Stomach (tissue), 9 donors: ENCODE results near the gene MCTP2. TPM values are rescaled to one million over a fixed set of nuclear protein-coding genes. Genes with fewer than 3 reads are reported as not detected.

Experiments used
- DNase-seq, 2 donors: peaks; one replicate each; pipeline versions ENCODE4 v3.0.0 to v3.0.0-alpha.2; 2013 to 2019
- H3K27ac ChIP-seq, 5 donors: fragments of 200-600 bp in 4 of 5; sonication (generic) in 4 of 5; one replicate each; pipeline ENCODE4 v1.5.1; 2013 to 2019; ENCODE audit warnings: mild to moderate bottlenecking in 1 of 5, moderate library complexity in 1 of 5
- H3K27me3 ChIP-seq, 3 donors: fragments of 200-600 bp; sonication (generic); one replicate each; pipeline ENCODE4 v1.5.1; 2017 to 2019; ENCODE audit warnings: mixed run types in 1 of 3
- H3K36me3 ChIP-seq, 4 donors: fragments of 200-600 bp; sonication (generic); 1 replicate in 3 of 4; 2 replicates in 1 of 4; pipeline ENCODE4 v1.5.1; 2016 to 2019
- H3K4me1 ChIP-seq, 4 donors: fragments of 200-600 bp; sonication (generic); one replicate each; pipeline ENCODE4 v1.5.1; 2016 to 2019
- H3K4me3 ChIP-seq, 4 donors: fragments of 200-600 bp; sonication (generic) in 3 of 4; one replicate each; pipeline ENCODE4 v1.5.1; 2016 to 2019; ENCODE audit warnings: mild to moderate bottlenecking in 1 of 4
- H3K9me3 ChIP-seq, 4 donors: fragments of 200-600 bp; sonication (generic); one replicate each; pipeline ENCODE4 v1.5.1; 2016 to 2019
- CTCF ChIP-seq, 7 experiments: fragments of 450-650 bp in 4 of 7; fragments of 200-600 bp in 3 of 7; sonication (generic) in 3 of 7; IDR thresholded peaks; one replicate each; pipeline ENCODE4 v1.5.1; 2016 to 2019; ENCODE audit warnings: antibody characterized with exemption in 7 of 7, control low read depth in 2 of 7, mild to moderate bottlenecking in 1 of 7
- EP300 ChIP-seq: sonication (generic); formaldehyde crosslinking; IDR thresholded peaks from one replicate; pipeline ENCODE4 v1.6.1; 2017; ENCODE audit warnings: antibody characterized with exemption
- POLR2A ChIP-seq, 4 donors: fragments of 450-650 bp; IDR thresholded peaks; one replicate each; pipeline ENCODE4 v1.6.1; 2016; ENCODE audit warnings: antibody characterized with exemption in 4 of 4, control low read depth in 2 of 4, mild to moderate bottlenecking in 1 of 4, moderate library complexity in 1 of 4
- POLR2AphosphoS5 ChIP-seq, 3 donors: sonication (generic); formaldehyde crosslinking; IDR thresholded peaks; one replicate each; pipeline ENCODE4 v1.6.1; 2016; ENCODE audit warnings: antibody characterized with exemption in 3 of 3
- WGBS, 5 donors: extraction: QIAGEN DNeasy Blood & Tissue Kit in 3 of 5; methylation state at CpG; one replicate each; pipeline versions ENCODE4 v1.1.5 to v1.1.7; 2013 to 2018; 5-methylcytosine and 5-hydroxymethylcytosine counted together
- intact Hi-C: fragments of 100-400 bp; cut with DNase I; formaldehyde crosslinking; loops from one replicate; pipeline ENCODE4 v1.15.1; 2023; ENCODE audit warnings: low total_unique reads
- polyA plus RNA-seq, 3 donors: library from polyadenylated mRNA; stranded (reverse); fragments of 200-250 nt; gene quantifications; one replicate each; pipeline ENCODE4 v1.2.3, GENCODE V29; 2013
- total RNA-seq, 5 donors: library from RNA; depleted of rRNA; stranded (reverse); fragments of >200 nt; gene quantifications; one replicate each; pipeline versions ENCODE4 v1.1.0 to v1.2.3, GENCODE V29; 2014 to 2016
- donor health status: healthy with polysubstance abuse.
- donor health status: Bipolar disorder and iron deficiency.
- donor health status: healthy.

The MCTP2 gene
- total and polyA plus RNA-seq, 8 donors: 2.8 to 62.4 (median 15.4) TPM

DNA sequence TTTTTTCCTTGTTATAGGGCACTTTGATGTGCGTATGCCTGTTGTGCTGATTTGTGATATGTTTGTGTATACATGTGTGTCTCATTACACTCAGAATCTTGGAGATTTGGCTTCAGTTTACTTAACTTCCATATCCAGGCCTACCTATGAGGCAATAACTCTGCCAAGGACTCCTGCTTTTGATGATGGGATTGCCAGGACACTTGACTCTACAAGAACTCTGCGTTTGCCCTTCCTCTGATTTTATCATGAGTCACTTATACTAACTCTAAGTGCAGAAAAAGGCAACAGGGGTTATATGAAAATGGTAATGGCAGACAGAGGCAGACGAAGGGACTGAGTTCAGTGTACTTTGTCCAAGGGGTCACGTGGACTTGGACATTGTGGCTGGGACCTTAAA lies 33.6 kb downstream of the MCTP2 start:
- Histone ChIP-seq H3K4me3 (no peak overlapping the region), H3K27ac (no peak overlapping the region), H3K4me1 (peaks cover 0 to 6% (median 0%) of the 10 kb centered on the region in 4 donors), H3K9me3 (no peaks in the 10 kb centered on the region), H3K27me3 (no peaks in the 10 kb centered on the region), H3K36me3 (no peaks in the 10 kb centered on the region)
- WGBS, 5 donors: 64 to 79% (median 74%) methylated on average over 4 of the region's 4 CpGs
- no peak for TF ChIP-seq POLR2A (IDR thresholded peaks at IDR 0.05)
- TF ChIP-seq EP300: no peak
- TF ChIP-seq POLR2AphosphoS5 (IDR thresholded peaks at IDR 0.05): no peak
- no peak for TF ChIP-seq CTCF (IDR thresholded peaks at IDR 0.05)
- intact Hi-C loops: no loop called here
- no peak for DNase-seq

- no peaks in the 10 kb centered on the region for H3K36me3 ChIP-seq
- no peak overlapping the region for H3K4me3 ChIP-seq
- H3K27ac ChIP-seq: no peak overlapping the region
- no peak for DNase-seq
- TF ChIP-seq POLR2AphosphoS5 (IDR thresholded peaks at IDR 0.05) (no peak), POLR2A (IDR thresholded peaks at IDR 0.05) (no peak), CTCF (IDR thresholded peaks at IDR 0.05) (no peak), EP300 (no peak)
- intact Hi-C loops: no loop called here
- no peaks in the 10 kb centered on the region for H3K9me3 ChIP-seq
- 66 to 86% (median 75%) methylated on average over 6 of the region's 6 CpGs for WGBS, 5 donors
- H3K27me3 ChIP-seq: no peaks in the 10 kb centered on the region
- H3K4me1 ChIP-seq: peaks cover 0 to 6% (median 0%) of the 10 kb centered on the region in 4 donors
Measured at GRCh38 chr15:94265982-94266381, 34.6 kb downstream of the MCTP2 start.

GRCh38 chr15:94266789-94267188 lies 35.4 kb downstream of the MCTP2 start:
- Histone ChIP-seq H3K9me3 (no peaks in the 10 kb centered on the region), H3K27ac (no peak overlapping the region), H3K36me3 (no peaks in the 10 kb centered on the region), H3K27me3 (no peaks in the 10 kb centered on the region), H3K4me1 (peaks cover 0 to 6% (median 0%) of the 10 kb centered on the region in 4 donors), H3K4me3 (no peak overlapping the region)
- TF ChIP-seq CTCF (IDR thresholded peaks at IDR 0.05): no peak
- no peak for TF ChIP-seq POLR2AphosphoS5 (IDR thresholded peaks at IDR 0.05)
- no peak for TF ChIP-seq POLR2A (IDR thresholded peaks at IDR 0.05)
- no peak for TF ChIP-seq EP300
- 86 to 93% (median 92%) methylated on average over 3 of the region's 3 CpGs for WGBS, 5 donors
- intact Hi-C loops: no loop called here
- no peak for DNase-seq

DNA sequence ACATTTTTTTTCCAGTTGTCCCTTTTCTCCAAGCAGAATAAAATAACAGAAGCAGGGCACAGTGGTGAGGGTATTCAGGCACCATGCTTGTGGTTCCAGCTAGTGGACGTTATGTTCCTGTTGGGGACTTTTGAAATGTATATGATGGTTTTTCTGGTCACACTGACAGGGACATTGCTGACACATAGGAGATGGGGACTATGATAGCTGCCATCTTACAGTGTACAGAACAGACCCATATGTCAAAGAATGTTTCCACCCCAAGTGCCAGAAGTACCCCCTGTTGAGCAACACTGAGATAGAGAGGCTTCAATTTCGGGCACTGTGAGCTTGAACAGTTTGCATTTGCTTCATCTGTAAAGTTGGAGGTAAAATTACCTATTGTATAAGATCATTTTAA lies 38.6 kb downstream of the MCTP2 start:
- no peaks in the 10 kb centered on the region for H3K36me3 ChIP-seq
- H3K27ac ChIP-seq: no peak overlapping the region
- WGBS, 5 donors: 77 to 95% (median 94%) methylated on average over 2 of the region's 2 CpGs
- H3K4me1 ChIP-seq: peaks cover 0 to 3% (median 0%) of the 10 kb centered on the region in 4 donors
- intact Hi-C loops: no loop called here
- H3K9me3 ChIP-seq: no peaks in the 10 kb centered on the region
- DNase-seq: no peak
- no peaks in the 10 kb centered on the region for H3K27me3 ChIP-seq
- TF ChIP-seq CTCF (IDR thresholded peaks at IDR 0.05): no peak
- no peak for TF ChIP-seq POLR2AphosphoS5 (IDR thresholded peaks at IDR 0.05)
- TF ChIP-seq EP300: no peak
- no peak for TF ChIP-seq POLR2A (IDR thresholded peaks at IDR 0.05)
- H3K4me3 ChIP-seq: no peak overlapping the region
